Measurements from ENCODE around the gene PTCH2. TPM values are rescaled to one million over a fixed set of nuclear protein-coding genes. Genes with fewer than 3 reads are reported as not detected.

PTCH2 gene
- total RNA-seq, 2 donors from 2014 or later = 0.26 to 0.99 TPM

GRCh38 chr1:44788120-44788860 is 54.8 kb downstream of the PTCH2 start, which contains the start of gene BEST4:
Gene BEST4 (minus strand): TSS chr1:44788170. CDS start chr1:44787705, 465 bp downstream.
- intact Hi-C loops (cut with DNase I) = no loop called here
- 80 to 81% methylated on average over 4 to 9 of the region's 9 CpGs for whole genome bisulfite sequencing, 2 donors
- no peak within 1 kb of the TSS for H3K27ac ChIP-seq

GRCh38 chr1:44787506-44787905 is 55.5 kb downstream of the PTCH2 start:
- whole genome bisulfite sequencing, 2 donors = 88 to 96% methylated on average over 10 of the region's 10 CpGs
- intact Hi-C loops (cut with DNase I) = no loop called here
- Histone ChIP-seq H3K4me3 (no peak overlapping the region), H3K9me3 (no peaks in the 10 kb centered on the region), H3K27me3 (no peaks in the 10 kb centered on the region), H3K4me1 (peaks cover 38% of the 10 kb centered on the region), H3K27ac (no peak overlapping the region), H3K36me3 (replicated peaks in 1 of 2; ENCODE audit: insufficient read depth in 1 of 2, low read depth in 2 of 2) (no peaks in the 10 kb centered on the region)
- TF ChIP-seq CTCF (IDR thresholded peaks at IDR 0.05) = no peak
- no peak for TF ChIP-seq POLR2A (IDR thresholded peaks at IDR 0.05)
- DNase-seq = no peak
- ATAC-seq = no peak

More at GRCh38 chr1:44788120-44788860, 54.8 kb downstream of the PTCH2 start, which contains the start of gene BEST4:
- DNase-seq (no peak), ATAC-seq (no peak)
- Histone ChIP-seq H3K27me3 (no peaks in the 10 kb centered on the region), H3K4me1 (peaks cover 38% of the 10 kb centered on the region), H3K4me3 (no peak within 1 kb of the TSS), H3K9me3 (no peaks in the 10 kb centered on the region), H3K36me3 (replicated peaks in 1 of 2; ENCODE audit: insufficient read depth in 1 of 2, low read depth in 2 of 2) (no peaks in the 10 kb centered on the region)
- TF ChIP-seq POLR2A (IDR thresholded peaks at IDR 0.05) (no peak), CTCF (IDR thresholded peaks at IDR 0.05) (no peak)

- Histone ChIP-seq H3K4me1 (peaks cover 38% of the 10 kb centered on the region), H3K27ac (peak overlapping the region; percentile 11 to 75 (median 65)), H3K4me3 (no peak overlapping the region), H3K9me3 (no peaks in the 10 kb centered on the region), H3K36me3 (replicated peaks in 1 of 2; ENCODE audit: insufficient read depth in 1 of 2, low read depth in 2 of 2) (no peaks in the 10 kb centered on the region), H3K27me3 (no peaks in the 10 kb centered on the region)
- 84 to 88% methylated on average over 8 of the region's 9 CpGs for WGBS, 2 donors
- no peak for ATAC-seq
- intact Hi-C loops (cut with DNase I) = no loop called here
- TF ChIP-seq POLR2A (IDR thresholded peaks at IDR 0.05) (no peak), CTCF (IDR thresholded peaks at IDR 0.05) (no peak)
- no peak for DNase-seq
Measured at GRCh38 chr1:44786841-44787426, 56.1 kb downstream of the PTCH2 start.

- H3K27me3 ChIP-seq = no peaks in the 10 kb centered on the region
- 7 to 22% methylated on average over 11 to 47 of the region's 49 CpGs for WGBS, 2 donors
- H3K9me3 ChIP-seq = no peaks in the 10 kb centered on the region
- peak overlapping the region; percentile 11 to 75 (median 65) for H3K27ac ChIP-seq
- ATAC-seq = peak; percentile 88
- intact Hi-C loops (cut with DNase I) = no loop called here
- DNase-seq = peak; percentile 81 to 84 (median 82)
- H3K4me3 ChIP-seq = no peak overlapping the region
- H3K36me3 ChIP-seq (replicated peaks in 1 of 2; ENCODE audit: insufficient read depth in 1 of 2, low read depth in 2 of 2) = peaks cover 0 to 1% of the 10 kb centered on the region in 2 donors
- peak; percentile 9 to 62 (median 57) for TF ChIP-seq POLR2A (IDR thresholded peaks at IDR 0.05)
- peak; percentile 96 to 99 (median 99) for TF ChIP-seq CTCF (IDR thresholded peaks at IDR 0.05)
- peaks cover 34% of the 10 kb centered on the region for H3K4me1 ChIP-seq
Measured at GRCh38 chr1:44786138-44786840, 56.8 kb downstream of the PTCH2 start.
